ENCODE results near the gene PTGER4. TPM values are rescaled to one million over a fixed set of nuclear protein-coding genes. Genes with fewer than 3 reads are reported as not detected.

Gene PTGER4
- polyA plus RNA-seq, 1 of the 3 experiments (the other 2 are of a cell fraction): not detected

GRCh38 chr5:40678026-40678425 is 1.7 kb upstream of the PTGER4 start:
- H3K27me3 ChIP-seq (ENCODE audit: insufficient read depth): peaks cover 62% of the 10 kb centered on the region
- H4K20me1 ChIP-seq (ENCODE audit: insufficient read depth): no peaks in the 10 kb centered on the region; the same call in 1 of the 2 replicates
- H3K27ac ChIP-seq (ENCODE audit: low read depth in 2 of 2, low read length in 1 of 2): no peak overlapping the region
- H3K4me3 ChIP-seq (ENCODE audit: low read depth in 2 of 2, low read length in 1 of 2): no peak overlapping the region
- ChIA-PET CTCF (interaction anchor here (1.7 kb wide), 1 partner anchor 11 kb away, joined by 6 read pairs; no protein-coding TSS in a partner anchor), POLR2A (no interaction called here)
- H3F3A ChIP-seq (replicated peaks; ENCODE audit: insufficient read depth): peaks cover 4% of the 10 kb centered on the region
- TF ChIP-seq FOXJ3 (CRISPR knock-in tag; IDR thresholded peaks at IDR 0.05): no peak
- no peak for DNase-seq
- no peaks in the 10 kb centered on the region for H3K79me2 ChIP-seq (ENCODE audit: insufficient read depth)
- 60% methylated on average over 2 of the region's 2 CpGs for WGBS (ENCODE audit: low lambda C conversion rate)
- H3K36me3 ChIP-seq (replicated peaks in 1 of 2; ENCODE audit: control insufficient read depth in 1 of 2, insufficient read depth in 2 of 2, low read length in 1 of 2): no peaks in the 10 kb centered on the region
- H3K4me2 ChIP-seq: no peak overlapping the region
- no peak overlapping the region for H2AFZ ChIP-seq (ENCODE audit: low read depth)
- peaks cover 6 to 11% of the 10 kb centered on the region in 2 experiments; a peak in 2 of 4 replicates for H3K4me1 ChIP-seq (ENCODE audit: control insufficient read depth in 1 of 2, insufficient read depth in 2 of 2, low read depth in 1 of 2, low read length in 1 of 2)
- no peaks in the 10 kb centered on the region for H3K9me3 ChIP-seq
- H3K9ac ChIP-seq: no peak overlapping the region
- H3K9me2 ChIP-seq: no peaks in the 10 kb centered on the region

DNA sequence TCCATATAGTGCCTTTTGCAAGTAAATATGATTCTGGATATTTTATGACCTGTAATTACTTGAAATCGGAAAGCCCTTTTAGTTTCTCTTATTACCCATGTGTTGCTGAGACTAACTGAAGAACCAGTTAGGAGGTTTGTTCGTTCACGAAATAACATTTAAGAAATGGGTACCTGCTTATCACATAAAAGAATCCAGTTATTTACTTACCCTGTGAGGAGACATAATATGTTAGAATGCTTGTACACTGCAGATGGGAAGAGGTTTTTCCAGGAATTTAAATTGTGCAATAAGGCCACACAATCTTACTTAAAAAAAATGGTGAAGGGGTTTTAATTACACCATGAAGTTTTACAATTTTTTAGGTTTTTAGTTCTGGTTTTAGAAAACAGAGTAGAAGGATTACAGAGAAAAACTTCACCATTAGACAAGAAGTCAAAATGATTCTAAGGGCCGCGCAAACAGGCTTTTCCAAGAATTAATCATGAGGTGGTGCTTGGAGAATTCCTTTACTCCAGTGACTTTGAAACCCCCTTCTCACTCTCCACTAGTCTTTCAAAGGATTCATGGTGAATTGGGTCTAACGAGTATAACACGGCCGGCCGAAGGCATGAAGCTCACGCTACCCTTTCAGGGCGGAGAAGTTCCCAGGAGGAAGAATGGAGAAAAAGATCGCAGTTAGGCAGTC is 1.1 kb upstream of the PTGER4 start:
- Histone ChIP-seq H2AFZ (ENCODE audit: low read depth) (0 out of 2 replicates have a peak overlapping the region, but pooled peaks have one; percentile 40), H3K4me1 (ENCODE audit: control insufficient read depth in 1 of 2, insufficient read depth in 2 of 2, low read depth in 1 of 2, low read length in 1 of 2) (peaks cover 6 to 11% of the 10 kb centered on the region in 2 experiments; a peak in 2 of 4 replicates), H3K36me3 (replicated peaks in 1 of 2; ENCODE audit: control insufficient read depth in 1 of 2, insufficient read depth in 2 of 2, low read length in 1 of 2) (no peaks in the 10 kb centered on the region), H3K9me3 (no peaks in the 10 kb centered on the region), H4K20me1 (ENCODE audit: insufficient read depth) (no peaks in the 10 kb centered on the region; the same call in 1 of the 2 replicates), H3F3A (replicated peaks; ENCODE audit: insufficient read depth) (peaks cover 4% of the 10 kb centered on the region), H3K79me2 (ENCODE audit: insufficient read depth) (no peaks in the 10 kb centered on the region), H3K27me3 (ENCODE audit: insufficient read depth) (peaks cover 62% of the 10 kb centered on the region), H3K9me2 (no peaks in the 10 kb centered on the region), H3K9ac (no peak overlapping the region), H3K4me3 (ENCODE audit: low read depth in 2 of 2, low read length in 1 of 2) (peak overlapping the region; percentile 56 to 66; a peak in 2 of 4 replicates), H3K27ac (ENCODE audit: low read depth in 2 of 2, low read length in 1 of 2) (no peak overlapping the region), H3K4me2 (peak overlapping the region; percentile 98; the same call in 1 of the 2 replicates)
- ChIA-PET CTCF (no interaction called here), POLR2A (no interaction called here)
- TF ChIP-seq EP300 (IDR thresholded peaks at IDR 0.05; ENCODE audit: borderline replicate concordance in 1 of 2, low read depth in 1 of 2, low read length in 1 of 2) (no peak), EZH2phosphoT487 (IDR thresholded peaks at IDR 0.05; ENCODE audit: borderline replicate concordance, low read depth) (peak; percentile 35; the same call in 1 of the 2 replicates)
- peak; percentile 23 for DNase-seq
- WGBS (ENCODE audit: low lambda C conversion rate): 6% methylated on average over 12 of the region's 12 CpGs

GRCh38 chr5:40679148-40679912 is 385 bp upstream of the PTGER4 start:
- H3K4me1 ChIP-seq (ENCODE audit: control insufficient read depth in 1 of 2, insufficient read depth in 2 of 2, low read depth in 1 of 2, low read length in 1 of 2): peaks cover 6 to 11% of the 10 kb centered on the region in 2 experiments; a peak in 2 of 4 replicates
- CTCF ChIA-PET: interaction anchor here (1.4 kb wide), 2 partner anchors 9 to 11 kb away, joined by 3 read pairs; no protein-coding TSS in a partner anchor
- whole genome bisulfite sequencing (ENCODE audit: low lambda C conversion rate): 2% methylated on average over 23 of the region's 60 CpGs

More at GRCh38 chr5:40679148-40679912, 385 bp upstream of the PTGER4 start:
- DNase-seq: peak; percentile 89
- H3K27me3 ChIP-seq (ENCODE audit: insufficient read depth): peaks cover 63% of the 10 kb centered on the region
- peak overlapping the region; percentile 98 for H3K4me2 ChIP-seq
- peak overlapping the region; percentile 56 to 66 for H3K4me3 ChIP-seq (ENCODE audit: low read depth in 2 of 2, low read length in 1 of 2)
- no peaks in the 10 kb centered on the region for H3K9me3 ChIP-seq
- H3K9me2 ChIP-seq: no peaks in the 10 kb centered on the region
- peak overlapping the region; percentile 81; the same call in 1 of the 2 replicates for H2AFZ ChIP-seq (ENCODE audit: low read depth)
- TF ChIP-seq CTCF (IDR thresholded peaks at IDR 0.05) (no peak), NRF1 (IDR thresholded peaks at IDR 0.05; ENCODE audit: low read depth, low read length) (0 out of 2 replicates have a peak, but pooled peaks have one; percentile 11)
- H3K9ac ChIP-seq: no peak overlapping the region
- H3K79me2 ChIP-seq (ENCODE audit: insufficient read depth): no peaks in the 10 kb centered on the region
- no peaks in the 10 kb centered on the region; the same call in 1 of the 2 replicates for H4K20me1 ChIP-seq (ENCODE audit: insufficient read depth)
- peaks cover 4% of the 10 kb centered on the region for H3F3A ChIP-seq (replicated peaks; ENCODE audit: insufficient read depth)
- H3K36me3 ChIP-seq (replicated peaks in 1 of 2; ENCODE audit: control insufficient read depth in 1 of 2, insufficient read depth in 2 of 2, low read length in 1 of 2): no peaks in the 10 kb centered on the region
- POLR2A ChIA-PET: no interaction called here
- no peak overlapping the region for H3K27ac ChIP-seq (ENCODE audit: low read depth in 2 of 2, low read length in 1 of 2)

Measured in SK-N-SH (cell line).